Measurements from ENCODE around the gene SSU72.

The SSU72 gene

GRCh38 chr1:1574721-1575537, at the start of gene SSU72:
Gene SSU72 (minus strand): TSS chr1:1574863. CDS start chr1:1574557, 306 bp downstream.
- DNase-seq: peak; percentile 70

- DNase-seq: no peak
These were observed 49.2 kb upstream of the SSU72 start for GRCh38 chr1:1623631-1624442.

- DNase-seq: no peak
These were observed 48.5 kb upstream of the SSU72 start for GRCh38 chr1:1623181-1623630.

GRCh38 chr1:1622788-1623094, 48.1 kb upstream of the SSU72 start:
- DNase-seq: no peak

- no peak for DNase-seq
These were observed 47.5 kb upstream of the SSU72 start for GRCh38 chr1:1622010-1622787.

- no peak for DNase-seq
These were observed 46.7 kb upstream of the SSU72 start for GRCh38 chr1:1621173-1622009.

GRCh38 chr1:1620433-1621139, 45.9 kb upstream of the SSU72 start:
- no peak for DNase-seq

GRCh38 chr1:1619917-1620361, 45.3 kb upstream of the SSU72 start:
- DNase-seq: no peak

GRCh38 chr1:1618396-1619068, 43.9 kb upstream of the SSU72 start:
- no peak for DNase-seq

- no peak for DNase-seq
These were observed 43.3 kb upstream of the SSU72 start for GRCh38 chr1:1617925-1618324.

GRCh38 chr1:1617516-1617915, 42.9 kb upstream of the SSU72 start:
- DNase-seq: no peak

GRCh38 chr1:1616838-1617237, 42.2 kb upstream of the SSU72 start:
- no peak for DNase-seq

- DNase-seq: no peak
These were observed 41.6 kb upstream of the SSU72 start for GRCh38 chr1:1616045-1616790.

GRCh38 chr1:1615256-1616044, 40.8 kb upstream of the SSU72 start, which contains the start of gene MIB2:
Gene MIB2 (plus strand): TSS chr1:1615500. CDS start chr1:1623453, 7,953 bp downstream.
- DNase-seq: peak; percentile 92

GRCh38 chr1:1614954-1615255, 40.2 kb upstream of the SSU72 start:
- DNase-seq: no peak

- no peak for DNase-seq
These were observed 39.7 kb upstream of the SSU72 start for GRCh38 chr1:1614204-1614953.

- no peak for DNase-seq
These were observed 38.9 kb upstream of the SSU72 start for GRCh38 chr1:1613509-1614082.

GRCh38 chr1:1612104-1612400, 37.4 kb upstream of the SSU72 start:
- no peak for DNase-seq

GRCh38 chr1:1610796-1611195, 36.1 kb upstream of the SSU72 start:
- DNase-seq: no peak
